Activated naive CD4-positive, alpha-beta T cell treated with anti-CD3 and anti-CD28 coated beads for 36 hours (primary cell): ENCODE measurements around the gene TCF12. TPM values are rescaled to one million over a fixed set of nuclear protein-coding genes. Genes with fewer than 3 reads are reported as not detected.
A peak's percentile ranks its signal among the peaks of the same experiment; 100 is the strongest.

Experiments used
- CTCF ChIA-PET: fragments of 350-600 bp; sonication (Branson Sonifier 250); formaldehyde crosslinking; loops from one replicate; lab custom pipeline; 2021; ENCODE audit warnings: antibody characterized with exemption; lab: Charles Lee
- DNase-seq: peaks from one replicate; pipeline ENCODE4 v3.0.0-alpha.2; 2020
- H3K27ac Mint-ChIP-seq: one replicate; pipeline ENCODE4 v1.8.0; 2021; ENCODE audit warnings: mild to moderate bottlenecking, mixed read lengths
- H3K27me3 Mint-ChIP-seq: one replicate; pipeline ENCODE4 v1.8.0; 2021; ENCODE audit warnings: low read depth, mixed read lengths
- H3K36me3 Mint-ChIP-seq: one replicate; pipeline ENCODE4 v1.8.0; 2021; ENCODE audit warnings: low read depth, mixed read lengths
- H3K4me1 Mint-ChIP-seq: one replicate; pipeline ENCODE4 v1.8.0; 2021; ENCODE audit warnings: low read depth, mixed read lengths
- H3K4me3 Mint-ChIP-seq: one replicate; pipeline ENCODE4 v1.8.0; 2021; ENCODE audit warnings: mild to moderate bottlenecking, moderate library complexity, mixed read lengths
- H3K9me3 Mint-ChIP-seq: one replicate; pipeline ENCODE4 v1.8.0; 2021; ENCODE audit warnings: mixed read lengths
- intact Hi-C: fragments of 100-400 bp; cut with micrococcal nuclease; formaldehyde crosslinking; loops from one replicate; pipeline ENCODE4 v1.15.1; 2023
- total RNA-seq, 2 experiments: library from RNA; stranded (reverse); gene quantifications; one replicate each; pipeline ENCODE4 v1.2.3, GENCODE V29; 2021

The TCF12 gene
- total RNA-seq, 2 experiments from 2014 or later, result 65.7 to 70.7 TPM

GRCh38 chr15:57322602-57323250 lies 404.3 kb downstream of the TCF12 start:
- Mint-ChIP-seq H3K36me3 (no peaks in the 10 kb centered on the region), H3K9me3 (no peaks in the 10 kb centered on the region), H3K27me3 (no peaks in the 10 kb centered on the region), H3K27ac (no peak overlapping the region), H3K4me3 (no peak overlapping the region), H3K4me1 (peaks cover 5% of the 10 kb centered on the region)
- DNase-seq, result no peak
- CTCF ChIA-PET, result interaction anchor here (1.0 kb wide), 1 partner anchor 16 kb away, joined by 3 read pairs; no protein-coding TSS in a partner anchor
- intact Hi-C loops, result no loop called here

GRCh38 chr15:57323299-57323805 lies 404.9 kb downstream of the TCF12 start:
- no peak for DNase-seq

GRCh38 chr15:57323806-57324589 lies 405.6 kb downstream of the TCF12 start:
- H3K27ac Mint-ChIP-seq, result no peak overlapping the region
- peaks cover 5% of the 10 kb centered on the region for H3K4me1 Mint-ChIP-seq
- no peaks in the 10 kb centered on the region for H3K27me3 Mint-ChIP-seq
- no peaks in the 10 kb centered on the region for H3K9me3 Mint-ChIP-seq
- DNase-seq, result peak; percentile 31
- CTCF ChIA-PET, result no interaction called here
- intact Hi-C loops, result no loop called here
- no peak overlapping the region for H3K4me3 Mint-ChIP-seq
- H3K36me3 Mint-ChIP-seq, result no peaks in the 10 kb centered on the region

More at GRCh38 chr15:57323299-57323805, 404.9 kb downstream of the TCF12 start:
- CTCF ChIA-PET, result interaction anchor here (1.0 kb wide), 1 partner anchor 17 kb away, joined by 3 read pairs; no protein-coding TSS in a partner anchor
- Mint-ChIP-seq H3K27me3 (no peaks in the 10 kb centered on the region), H3K4me1 (peaks cover 5% of the 10 kb centered on the region), H3K27ac (no peak overlapping the region), H3K4me3 (no peak overlapping the region), H3K36me3 (no peaks in the 10 kb centered on the region), H3K9me3 (no peaks in the 10 kb centered on the region)
- intact Hi-C loops, result no loop called here

- CTCF ChIA-PET, result no interaction called here
- Mint-ChIP-seq H3K4me3 (no peak overlapping the region), H3K27ac (no peak overlapping the region), H3K36me3 (no peaks in the 10 kb centered on the region), H3K27me3 (no peaks in the 10 kb centered on the region), H3K4me1 (peaks cover 5% of the 10 kb centered on the region), H3K9me3 (no peaks in the 10 kb centered on the region)
- intact Hi-C loops, result no loop called here
- no peak for DNase-seq
Measured at GRCh38 chr15:57324590-57324890, 406.1 kb downstream of the TCF12 start.

- Mint-ChIP-seq H3K4me3 (no peak overlapping the region), H3K9me3 (no peaks in the 10 kb centered on the region), H3K27ac (no peak overlapping the region), H3K36me3 (no peaks in the 10 kb centered on the region), H3K4me1 (peaks cover 5% of the 10 kb centered on the region), H3K27me3 (no peaks in the 10 kb centered on the region)
- no peak for DNase-seq
- CTCF ChIA-PET, result no interaction called here
- intact Hi-C loops, result no loop called here
Measured at GRCh38 chr15:57324944-57325679, 406.7 kb downstream of the TCF12 start.

GRCh38 chr15:57326196-57326595 lies 407.8 kb downstream of the TCF12 start:
- no peaks in the 10 kb centered on the region for H3K27me3 Mint-ChIP-seq
- no peak for DNase-seq
- no peak overlapping the region for H3K27ac Mint-ChIP-seq
- no peaks in the 10 kb centered on the region for H3K36me3 Mint-ChIP-seq
- peaks cover 5% of the 10 kb centered on the region for H3K4me1 Mint-ChIP-seq
- H3K4me3 Mint-ChIP-seq, result no peak overlapping the region
- H3K9me3 Mint-ChIP-seq, result no peaks in the 10 kb centered on the region
- intact Hi-C loops, result no loop called here
- CTCF ChIA-PET, result no interaction called here

GRCh38 chr15:57327985-57328471 lies 409.6 kb downstream of the TCF12 start:
- Mint-ChIP-seq H3K4me1 (peaks cover 5% of the 10 kb centered on the region), H3K36me3 (no peaks in the 10 kb centered on the region), H3K9me3 (no peaks in the 10 kb centered on the region), H3K27me3 (no peaks in the 10 kb centered on the region), H3K4me3 (no peak overlapping the region), H3K27ac (no peak overlapping the region)
- CTCF ChIA-PET, result no interaction called here
- intact Hi-C loops, result no loop called here
- no peak for DNase-seq

- Mint-ChIP-seq H3K27me3 (no peaks in the 10 kb centered on the region), H3K4me3 (no peak overlapping the region), H3K9me3 (no peaks in the 10 kb centered on the region), H3K27ac (no peak overlapping the region), H3K36me3 (no peaks in the 10 kb centered on the region), H3K4me1 (peaks cover 5% of the 10 kb centered on the region)
- no peak for DNase-seq
- CTCF ChIA-PET, result no interaction called here
- intact Hi-C loops, result no loop called here
Measured at GRCh38 chr15:57328479-57328878, 410.0 kb downstream of the TCF12 start.

- H3K4me1 Mint-ChIP-seq, result peaks cover 2% of the 10 kb centered on the region
- no peaks in the 10 kb centered on the region for H3K9me3 Mint-ChIP-seq
- no peaks in the 10 kb centered on the region for H3K36me3 Mint-ChIP-seq
- H3K27ac Mint-ChIP-seq, result no peak overlapping the region
- H3K27me3 Mint-ChIP-seq, result no peaks in the 10 kb centered on the region
- CTCF ChIA-PET, result no interaction called here
- intact Hi-C loops, result no loop called here
- no peak overlapping the region for H3K4me3 Mint-ChIP-seq
- no peak for DNase-seq
Measured at GRCh38 chr15:57328897-57329296, 410.5 kb downstream of the TCF12 start.

GRCh38 chr15:57329582-57330367 lies 411.3 kb downstream of the TCF12 start:
- no peak for DNase-seq
- Mint-ChIP-seq H3K4me3 (no peak overlapping the region), H3K27me3 (peaks cover under 1% of the 10 kb centered on the region), H3K4me1 (peaks cover under 1% of the 10 kb centered on the region), H3K27ac (no peak overlapping the region), H3K36me3 (no peaks in the 10 kb centered on the region), H3K9me3 (no peaks in the 10 kb centered on the region)
- intact Hi-C loops, result no loop called here
- CTCF ChIA-PET, result no interaction called here

GRCh38 chr15:57330619-57331340 lies 412.3 kb downstream of the TCF12 start:
- Mint-ChIP-seq H3K9me3 (no peaks in the 10 kb centered on the region), H3K4me1 (no peaks in the 10 kb centered on the region), H3K27ac (no peak overlapping the region), H3K4me3 (no peak overlapping the region), H3K36me3 (no peaks in the 10 kb centered on the region), H3K27me3 (peaks cover 1% of the 10 kb centered on the region)
- CTCF ChIA-PET, result no interaction called here
- DNase-seq, result no peak
- intact Hi-C loops, result no loop called here
